PFSK-1 (cell line): ENCODE data around the gene NLRP4.

Source experiments
- FOXP2 ChIP-seq: optimal IDR thresholded peaks from 2 replicates; pipeline ENCODE3; 2011; ENCODE audit warnings: borderline replicate concordance, control low read depth, inconsistent platforms; ENCODE audit not compliant: insufficient read depth; ENCODE audit errors: extremely low read length, extremely low read depth
- POLR2AphosphoS5 ChIP-seq: IDR thresholded peaks from 2 replicates; pipeline ENCODE4 v1.6.1; 2012; ENCODE audit warnings: low read depth, mild to moderate bottlenecking, control low read depth, low read length, moderate library complexity
- SIN3A ChIP-seq: IDR thresholded peaks from 2 replicates; pipeline ENCODE4 v1.6.1; 2012; ENCODE audit warnings: mild to moderate bottlenecking, low read length, moderate library complexity, borderline replicate concordance; ENCODE audit not compliant: insufficient read depth
- TAF1 ChIP-seq: IDR thresholded peaks from 2 replicates; pipeline ENCODE4 v1.6.1; 2012; ENCODE audit warnings: low read length, control low read depth, borderline replicate concordance; ENCODE audit not compliant: insufficient read depth
- TF ChIP-seq, protein P1 (sequence below), 2 experiments: IDR thresholded peaks; 2 replicates each; pipeline versions ENCODE4 v1.6.1 to v1.8.0; 2011 to 2012; ENCODE audit warnings: low read depth in 2 of 2, low read length in 2 of 2, control low read depth in 1 of 2, inconsistent platforms in 1 of 2, mild to moderate bottlenecking in 1 of 2, moderate library complexity in 1 of 2; ENCODE audit not compliant: insufficient read depth in 1 of 2

DNA sequence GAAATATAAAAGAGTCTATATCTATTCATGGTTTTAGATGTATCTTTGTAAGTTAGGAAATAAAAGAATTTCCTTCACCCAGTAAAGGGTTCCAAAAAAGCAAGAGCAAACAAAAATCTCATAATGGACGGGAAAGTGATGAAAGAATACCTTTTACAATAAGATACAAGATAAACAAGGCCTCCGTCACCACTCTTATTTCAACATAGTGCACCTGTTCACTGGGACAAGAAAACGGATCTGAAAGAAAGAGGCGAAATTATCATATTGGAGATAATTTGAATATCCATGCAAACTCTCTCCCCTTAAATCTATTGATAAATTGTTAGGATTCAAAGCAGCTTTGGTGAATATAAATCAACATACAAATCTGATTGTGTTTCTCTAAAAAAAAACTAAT lies 3.7 kb upstream of the NLRP4 start:
- TF ChIP-seq, protein P1, sequence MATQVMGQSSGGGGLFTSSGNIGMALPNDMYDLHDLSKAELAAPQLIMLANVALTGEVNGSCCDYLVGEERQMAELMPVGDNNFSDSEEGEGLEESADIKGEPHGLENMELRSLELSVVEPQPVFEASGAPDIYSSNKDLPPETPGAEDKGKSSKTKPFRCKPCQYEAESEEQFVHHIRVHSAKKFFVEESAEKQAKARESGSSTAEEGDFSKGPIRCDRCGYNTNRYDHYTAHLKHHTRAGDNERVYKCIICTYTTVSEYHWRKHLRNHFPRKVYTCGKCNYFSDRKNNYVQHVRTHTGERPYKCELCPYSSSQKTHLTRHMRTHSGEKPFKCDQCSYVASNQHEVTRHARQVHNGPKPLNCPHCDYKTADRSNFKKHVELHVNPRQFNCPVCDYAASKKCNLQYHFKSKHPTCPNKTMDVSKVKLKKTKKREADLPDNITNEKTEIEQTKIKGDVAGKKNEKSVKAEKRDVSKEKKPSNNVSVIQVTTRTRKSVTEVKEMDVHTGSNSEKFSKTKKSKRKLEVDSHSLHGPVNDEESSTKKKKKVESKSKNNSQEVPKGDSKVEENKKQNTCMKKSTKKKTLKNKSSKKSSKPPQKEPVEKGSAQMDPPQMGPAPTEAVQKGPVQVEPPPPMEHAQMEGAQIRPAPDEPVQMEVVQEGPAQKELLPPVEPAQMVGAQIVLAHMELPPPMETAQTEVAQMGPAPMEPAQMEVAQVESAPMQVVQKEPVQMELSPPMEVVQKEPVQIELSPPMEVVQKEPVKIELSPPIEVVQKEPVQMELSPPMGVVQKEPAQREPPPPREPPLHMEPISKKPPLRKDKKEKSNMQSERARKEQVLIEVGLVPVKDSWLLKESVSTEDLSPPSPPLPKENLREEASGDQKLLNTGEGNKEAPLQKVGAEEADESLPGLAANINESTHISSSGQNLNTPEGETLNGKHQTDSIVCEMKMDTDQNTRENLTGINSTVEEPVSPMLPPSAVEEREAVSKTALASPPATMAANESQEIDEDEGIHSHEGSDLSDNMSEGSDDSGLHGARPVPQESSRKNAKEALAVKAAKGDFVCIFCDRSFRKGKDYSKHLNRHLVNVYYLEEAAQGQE (IDR thresholded peaks at IDR 0.05; ENCODE audit: insufficient read depth in 1 of 2, low read depth in 2 of 2, low read length in 2 of 2): no peak
- TF ChIP-seq POLR2AphosphoS5 (no peak), SIN3A (no peak), TAF1 (no peak), FOXP2 (no peak)
